GM18511 (cell line): Measurements from ENCODE around the gene MTA3.

ENCODE experiments used
- ATAC-seq: cut with Tn5 transposase; IDR thresholded peaks from one replicate; pipeline ENCODE4 v1.9.1; 2021; ENCODE audit warnings: mild to moderate bottlenecking, moderate library complexity; ENCODE audit not compliant: unreplicated experiment

Gene MTA3

DNA sequence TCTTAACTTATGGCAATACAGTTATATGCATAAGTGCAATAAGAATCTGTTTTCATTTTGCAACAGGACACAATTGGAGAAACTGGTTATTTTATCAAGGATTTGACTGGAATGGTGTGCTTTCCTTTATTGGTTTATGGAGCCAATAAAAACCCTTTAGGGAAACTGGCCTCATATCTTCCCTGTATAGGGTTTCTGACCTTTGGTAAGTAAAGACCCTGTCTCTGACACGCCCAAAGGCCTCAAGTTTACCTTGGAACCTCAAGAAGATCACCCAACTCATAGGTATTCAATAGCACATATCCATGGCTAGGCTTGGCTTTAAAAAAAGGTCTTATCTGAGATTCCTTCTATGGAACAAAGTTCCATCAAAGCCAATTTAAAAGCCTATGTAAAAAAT lies 212.7 kb downstream of the MTA3 start:
- no peak for ATAC-seq

DNA sequence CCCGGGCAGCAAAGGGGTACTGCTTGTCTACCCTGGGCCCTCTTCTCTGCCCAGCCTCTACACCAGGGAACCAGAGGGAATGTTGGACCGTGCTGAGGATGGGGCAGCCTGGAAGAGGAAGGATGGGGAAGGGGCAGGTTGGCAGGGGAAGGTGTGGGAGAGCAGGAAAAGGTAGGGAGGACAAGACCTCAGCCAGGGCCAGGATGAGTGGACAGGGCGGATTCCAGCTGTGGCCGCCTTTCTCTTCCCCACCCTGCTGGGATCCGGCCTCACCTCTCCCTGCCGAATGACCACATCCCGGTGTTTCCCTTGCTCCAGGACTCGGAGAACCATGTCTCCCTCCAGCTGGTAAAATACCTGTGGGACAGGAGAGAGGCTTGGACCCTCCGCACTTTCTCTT lies 215.1 kb downstream of the MTA3 start:
- no peak for ATAC-seq

- ATAC-seq: no peak
Observed at GRCh38 chr2:42784204-42784880, 215.9 kb downstream of the MTA3 start.

- no peak for ATAC-seq
Observed at GRCh38 chr2:42786561-42787345, 218.3 kb downstream of the MTA3 start.

GRCh38 chr2:42787424-42787787 lies 219.0 kb downstream of the MTA3 start:
- no peak for ATAC-seq

DNA sequence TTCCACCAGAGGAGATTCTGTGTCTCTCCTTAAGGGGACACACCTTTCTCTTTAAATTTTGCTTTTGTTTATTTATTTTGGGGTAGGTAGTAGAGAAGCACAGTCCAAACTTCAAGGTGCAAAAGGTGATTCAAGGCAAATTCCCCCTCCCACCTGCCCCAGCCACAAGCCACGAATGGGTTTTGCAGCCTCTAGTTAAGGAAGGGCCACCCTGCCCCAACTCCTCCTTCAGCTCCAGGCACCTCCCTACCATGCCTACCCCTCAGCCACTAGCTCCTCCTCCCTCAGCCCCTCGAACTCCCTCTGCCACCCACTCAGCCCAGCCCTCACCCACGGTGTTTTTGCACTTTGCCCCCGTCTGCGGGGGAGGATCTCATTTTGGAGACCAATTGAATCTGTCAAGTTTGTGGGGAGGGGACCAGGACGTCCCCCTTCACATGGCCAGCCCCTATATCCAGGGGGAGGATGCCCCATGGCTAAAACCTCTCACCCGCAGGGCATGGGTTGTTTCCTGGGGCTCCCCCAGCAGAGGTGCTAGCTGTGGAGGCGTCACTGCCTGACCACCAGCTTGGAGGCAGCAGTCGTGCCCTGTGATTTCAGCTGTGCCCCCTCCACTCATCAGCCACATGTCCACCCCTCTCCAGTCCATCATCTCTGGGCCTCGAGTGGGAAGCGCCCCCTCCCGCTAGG lies 219.5 kb downstream of the MTA3 start:
- no peak for ATAC-seq

GRCh38 chr2:42788478-42788793 lies 220.0 kb downstream of the MTA3 start:
- ATAC-seq: no peak

DNA sequence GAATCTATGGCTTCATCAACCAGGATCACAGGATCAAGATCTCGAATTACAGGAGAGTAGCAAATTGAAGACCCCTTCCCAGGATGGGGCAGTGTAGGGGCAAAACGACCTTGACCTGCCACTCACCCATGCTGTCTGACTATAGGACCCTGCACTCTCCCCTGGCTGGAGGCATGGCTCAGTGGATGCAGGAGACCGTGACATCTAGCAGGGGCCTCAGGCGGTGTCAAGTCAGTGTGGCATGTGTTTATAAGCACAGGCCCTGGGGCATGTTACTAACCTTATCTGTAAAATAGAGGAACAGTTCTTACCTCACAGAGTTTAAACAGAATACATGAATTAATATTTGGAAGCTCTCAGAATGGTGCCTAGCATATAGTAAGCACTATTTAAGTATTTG lies 220.4 kb downstream of the MTA3 start:
- ATAC-seq: no peak

- ATAC-seq: no peak
Observed at GRCh38 chr2:42789751-42790150, 221.3 kb downstream of the MTA3 start.

DNA sequence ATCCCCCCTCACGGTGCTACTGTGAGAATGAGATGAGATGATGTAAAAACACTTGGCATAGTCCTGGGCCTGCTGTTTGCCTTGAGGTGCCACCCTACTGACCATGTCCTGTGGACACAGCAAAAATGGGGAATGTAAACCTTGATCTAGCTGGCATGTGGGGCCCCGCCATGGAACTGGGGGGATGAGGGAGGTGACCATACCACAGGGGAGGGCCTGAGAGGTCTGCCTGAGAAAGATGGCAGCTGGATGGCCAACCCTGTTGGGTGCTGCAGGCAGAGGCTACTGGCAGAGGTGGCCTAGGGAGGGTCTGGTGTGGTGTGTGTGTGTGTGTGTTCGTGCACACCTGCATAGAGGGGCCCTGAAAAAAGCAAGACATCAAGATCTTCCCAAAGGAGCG lies 223.2 kb downstream of the MTA3 start:
- ATAC-seq: no peak

DNA sequence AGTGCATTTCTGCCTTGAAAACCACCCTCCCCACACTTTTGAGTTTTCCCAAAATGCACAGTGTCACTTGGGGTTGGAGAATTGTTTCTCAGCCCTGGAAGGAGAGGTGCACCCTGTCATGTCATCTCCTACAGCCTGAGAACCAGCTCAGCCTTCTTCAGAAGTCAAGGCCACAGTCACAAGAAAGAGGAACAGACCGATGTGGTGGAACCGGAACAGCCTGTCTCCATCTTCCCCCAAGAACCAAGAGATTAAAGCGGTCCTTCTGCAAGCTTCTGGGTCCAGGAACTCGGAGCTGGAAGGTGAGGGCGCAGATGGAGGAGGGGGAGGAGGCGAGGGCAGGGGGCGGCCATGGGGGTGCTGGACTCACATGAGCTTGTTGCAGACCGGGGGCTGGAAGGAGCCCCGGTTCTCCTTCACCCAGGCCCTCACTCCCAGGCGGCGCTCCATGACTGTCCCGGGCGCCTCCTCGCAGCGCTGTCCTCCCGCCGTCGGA lies 223.7 kb downstream of the MTA3 start:
- ATAC-seq: peak; percentile 40

GRCh38 chr2:42792583-42793333 lies 224.3 kb downstream of the MTA3 start, which contains the start of gene HAAO:
Gene HAAO (minus strand): TSS chr2:42792583. CDS start chr2:42792536, 47 bp downstream.
- ATAC-seq: peak; percentile 42

GRCh38 chr2:42793334-42794270 lies 225.2 kb downstream of the MTA3 start:
- ATAC-seq: no peak

DNA sequence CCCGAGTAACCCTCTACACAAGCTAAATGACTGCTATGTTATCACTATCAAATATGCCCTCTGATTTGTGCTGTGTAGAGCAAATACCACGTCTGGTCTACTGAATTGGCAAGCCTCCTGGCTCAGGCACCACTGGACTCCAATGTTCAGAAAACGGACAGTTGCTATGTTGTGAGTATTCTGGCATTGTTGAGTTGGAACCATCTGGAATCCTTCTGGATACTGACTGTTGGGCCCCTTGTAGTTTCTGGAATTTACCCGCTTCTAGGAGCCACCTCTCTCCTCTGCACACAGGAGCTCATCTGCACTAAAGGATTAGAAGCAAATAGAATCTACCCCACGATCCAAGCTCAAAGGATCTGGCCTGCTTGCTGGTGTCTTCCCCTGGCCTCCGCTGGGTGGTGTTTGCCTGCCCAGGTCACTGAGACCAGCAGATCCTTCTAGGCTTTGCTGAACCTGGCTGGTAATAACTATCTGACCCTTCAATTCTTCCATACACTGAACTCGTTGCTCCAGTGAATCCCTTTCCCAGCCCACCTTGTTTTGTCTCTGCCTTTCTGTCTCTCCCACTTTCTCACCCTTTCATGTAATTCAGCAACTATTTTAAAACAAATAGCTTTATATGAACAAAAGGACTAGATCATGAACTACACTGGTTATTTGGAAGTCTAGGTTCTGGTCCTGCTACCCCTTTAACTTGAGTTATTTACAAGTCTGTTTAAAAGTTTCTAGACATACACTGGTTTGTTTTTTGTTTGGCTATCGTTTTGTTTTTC lies 226.0 kb downstream of the MTA3 start:
- no peak for ATAC-seq

DNA sequence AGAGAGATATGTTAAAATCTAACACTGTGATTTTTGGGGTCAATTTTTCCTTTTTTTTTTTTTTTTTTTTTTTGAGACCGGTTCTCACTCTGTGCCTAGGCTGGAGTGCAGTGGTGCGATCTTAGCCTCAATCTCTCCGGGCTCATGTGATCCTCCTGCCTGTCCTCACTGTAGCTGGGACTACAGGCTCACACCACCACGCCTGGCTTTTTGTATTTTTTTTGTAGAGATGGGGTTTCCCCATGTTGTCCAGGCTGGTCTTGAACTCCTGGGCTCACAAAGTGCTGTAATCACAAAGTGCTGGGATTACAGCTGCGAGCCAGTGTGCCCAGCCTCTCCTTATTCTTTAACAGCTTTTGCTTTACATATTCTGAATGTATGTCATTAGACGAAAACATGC lies 226.8 kb downstream of the MTA3 start:
- no peak for ATAC-seq

GRCh38 chr2:42795841-42796301 lies 227.4 kb downstream of the MTA3 start:
- peak; percentile 47 for ATAC-seq

GRCh38 chr2:42796427-42797248 lies 228.2 kb downstream of the MTA3 start:
- ATAC-seq: peak; percentile 48

DNA sequence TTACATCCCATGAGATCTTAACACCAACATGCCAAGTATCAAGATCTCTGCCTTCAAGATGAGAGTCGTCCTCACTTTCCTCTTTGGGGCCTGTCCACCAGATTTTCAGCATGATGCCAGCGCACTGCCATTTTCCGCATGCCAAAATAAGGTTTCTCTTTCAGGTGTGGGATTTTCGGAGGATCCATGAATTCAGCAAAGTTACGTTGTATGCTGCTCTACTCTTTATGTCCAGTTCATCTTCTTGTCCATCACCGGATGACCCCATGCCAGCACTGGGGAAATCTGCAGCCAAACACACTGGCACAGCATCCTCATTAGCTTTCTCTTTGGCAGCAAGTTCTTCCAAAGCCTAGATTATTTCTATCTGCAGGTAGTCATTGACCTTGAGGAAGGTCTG lies 228.8 kb downstream of the MTA3 start:
- ATAC-seq: no peak
